WTC11 (cell line): ENCODE measurements around the gene MCF2L2.

ENCODE experiments used
- EMX1 ChIP-seq: fragments of 250-450 bp; sonication (Bioruptor Pico); IDR thresholded peaks from 2 replicates; pipeline ENCODE4 v1.8.0; 2021; ENCODE audit warnings: mild to moderate bottlenecking
- FOXJ3 ChIP-seq: sonication (generic); formaldehyde crosslinking; IDR thresholded peaks from 2 replicates; pipeline ENCODE4 v1.9.0; 2021; ENCODE audit warnings: missing genetic modification reagents, mild to moderate bottlenecking, borderline replicate concordance
- JUN ChIP-seq: sonication (generic); formaldehyde crosslinking; IDR thresholded peaks from 2 replicates; pipeline ENCODE4 v1.8.0; 2023; ENCODE audit warnings: mild to moderate bottlenecking, missing genetic modification reagents
- MXD4 ChIP-seq: fragments of 250-450 bp; sonication (Bioruptor Pico); IDR thresholded peaks from 2 replicates; pipeline ENCODE4 v1.8.0; 2021; ENCODE audit warnings: mild to moderate bottlenecking, moderate library complexity, borderline replicate concordance
- SMAD4 ChIP-seq: sonication (generic); formaldehyde crosslinking; IDR thresholded peaks from 2 replicates; pipeline ENCODE4 v1.8.0; 2022; ENCODE audit warnings: mild to moderate bottlenecking, missing genetic modification reagents
- ZNF263 ChIP-seq: sonication (generic); formaldehyde crosslinking; IDR thresholded peaks from 2 replicates; pipeline ENCODE4 v1.8.1; 2022; ENCODE audit warnings: low read depth, mild to moderate bottlenecking, moderate library complexity, missing genetic modification reagents
- TF ChIP-seq, protein P1 (sequence below): sonication (generic); formaldehyde crosslinking; IDR thresholded peaks from 2 replicates; pipeline ENCODE4 v1.8.1; 2023; ENCODE audit warnings: mild to moderate bottlenecking, missing genetic modification reagents, moderate library complexity
- TF ChIP-seq, protein P2 (sequence below): fragments of 200-600 bp; IDR thresholded peaks from 2 replicates; pipeline ENCODE4 v1.8.0; 2022; ENCODE audit warnings: antibody characterized with exemption
- TF ChIP-seq, protein P3 (sequence below): sonication (generic); formaldehyde crosslinking; IDR thresholded peaks from 2 replicates; pipeline ENCODE4 v1.8.0; 2023; ENCODE audit warnings: missing genetic modification reagents

DNA sequence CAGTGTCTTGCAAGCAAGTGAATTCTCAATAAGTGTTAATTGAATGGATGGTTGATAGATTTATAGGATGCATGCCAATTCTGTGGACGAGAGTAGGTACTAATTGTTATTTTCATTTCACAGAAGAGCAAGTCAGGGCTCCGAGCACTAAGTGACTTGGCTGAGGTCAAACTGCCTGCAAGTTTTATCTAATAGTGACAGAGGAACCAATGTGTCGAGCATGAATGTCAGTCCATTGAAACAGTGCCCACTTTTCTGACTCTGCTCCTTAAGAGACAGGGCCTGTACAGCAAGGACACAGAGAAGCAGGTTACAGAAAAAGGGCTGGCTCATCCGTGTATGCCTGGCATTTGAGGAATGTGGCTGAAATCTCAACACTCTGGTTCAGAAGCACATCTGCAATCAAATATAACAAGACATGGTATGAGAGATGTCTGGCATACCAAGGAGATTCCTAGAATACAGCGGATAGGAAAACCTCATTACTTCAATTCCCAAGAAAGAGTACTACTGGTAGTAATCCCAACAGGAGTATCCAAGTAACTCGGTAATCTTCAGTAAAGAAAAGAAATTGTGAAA is 181.3 kb downstream of the MCF2L2 start:
- TF ChIP-seq, protein P1, sequence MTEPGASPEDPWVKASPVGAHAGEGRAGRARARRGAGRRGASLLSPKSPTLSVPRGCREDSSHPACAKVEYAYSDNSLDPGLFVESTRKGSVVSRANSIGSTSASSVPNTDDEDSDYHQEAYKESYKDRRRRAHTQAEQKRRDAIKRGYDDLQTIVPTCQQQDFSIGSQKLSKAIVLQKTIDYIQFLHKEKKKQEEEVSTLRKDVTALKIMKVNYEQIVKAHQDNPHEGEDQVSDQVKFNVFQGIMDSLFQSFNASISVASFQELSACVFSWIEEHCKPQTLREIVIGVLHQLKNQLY (CRISPR knock-in tag) = no peak
- TF ChIP-seq, protein P2, sequence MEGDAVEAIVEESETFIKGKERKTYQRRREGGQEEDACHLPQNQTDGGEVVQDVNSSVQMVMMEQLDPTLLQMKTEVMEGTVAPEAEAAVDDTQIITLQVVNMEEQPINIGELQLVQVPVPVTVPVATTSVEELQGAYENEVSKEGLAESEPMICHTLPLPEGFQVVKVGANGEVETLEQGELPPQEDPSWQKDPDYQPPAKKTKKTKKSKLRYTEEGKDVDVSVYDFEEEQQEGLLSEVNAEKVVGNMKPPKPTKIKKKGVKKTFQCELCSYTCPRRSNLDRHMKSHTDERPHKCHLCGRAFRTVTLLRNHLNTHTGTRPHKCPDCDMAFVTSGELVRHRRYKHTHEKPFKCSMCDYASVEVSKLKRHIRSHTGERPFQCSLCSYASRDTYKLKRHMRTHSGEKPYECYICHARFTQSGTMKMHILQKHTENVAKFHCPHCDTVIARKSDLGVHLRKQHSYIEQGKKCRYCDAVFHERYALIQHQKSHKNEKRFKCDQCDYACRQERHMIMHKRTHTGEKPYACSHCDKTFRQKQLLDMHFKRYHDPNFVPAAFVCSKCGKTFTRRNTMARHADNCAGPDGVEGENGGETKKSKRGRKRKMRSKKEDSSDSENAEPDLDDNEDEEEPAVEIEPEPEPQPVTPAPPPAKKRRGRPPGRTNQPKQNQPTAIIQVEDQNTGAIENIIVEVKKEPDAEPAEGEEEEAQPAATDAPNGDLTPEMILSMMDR = no peak
- TF ChIP-seq JUN (CRISPR knock-in tag) (no peak), SMAD4 (CRISPR knock-in tag) (no peak), ZNF263 (CRISPR knock-in tag) (no peak), EMX1 (CRISPR knock-in tag) (no peak), MXD4 (CRISPR knock-in tag) (no peak), FOXJ3 (CRISPR knock-in tag) (no peak)
- TF ChIP-seq, protein P3, sequence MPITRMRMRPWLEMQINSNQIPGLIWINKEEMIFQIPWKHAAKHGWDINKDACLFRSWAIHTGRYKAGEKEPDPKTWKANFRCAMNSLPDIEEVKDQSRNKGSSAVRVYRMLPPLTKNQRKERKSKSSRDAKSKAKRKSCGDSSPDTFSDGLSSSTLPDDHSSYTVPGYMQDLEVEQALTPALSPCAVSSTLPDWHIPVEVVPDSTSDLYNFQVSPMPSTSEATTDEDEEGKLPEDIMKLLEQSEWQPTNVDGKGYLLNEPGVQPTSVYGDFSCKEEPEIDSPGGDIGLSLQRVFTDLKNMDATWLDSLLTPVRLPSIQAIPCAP (CRISPR knock-in tag) = no peak
